ENCODE data around the gene STT3A. TPM values are rescaled to one million over a fixed set of nuclear protein-coding genes. Genes with fewer than 3 reads are reported as not detected.

Gene STT3A
- total and polyA plus RNA-seq, 2 donors (not counting 3 experiments of a cell fraction or from before 2014, with no cell fraction given), result 236 to 362 TPM

DNA sequence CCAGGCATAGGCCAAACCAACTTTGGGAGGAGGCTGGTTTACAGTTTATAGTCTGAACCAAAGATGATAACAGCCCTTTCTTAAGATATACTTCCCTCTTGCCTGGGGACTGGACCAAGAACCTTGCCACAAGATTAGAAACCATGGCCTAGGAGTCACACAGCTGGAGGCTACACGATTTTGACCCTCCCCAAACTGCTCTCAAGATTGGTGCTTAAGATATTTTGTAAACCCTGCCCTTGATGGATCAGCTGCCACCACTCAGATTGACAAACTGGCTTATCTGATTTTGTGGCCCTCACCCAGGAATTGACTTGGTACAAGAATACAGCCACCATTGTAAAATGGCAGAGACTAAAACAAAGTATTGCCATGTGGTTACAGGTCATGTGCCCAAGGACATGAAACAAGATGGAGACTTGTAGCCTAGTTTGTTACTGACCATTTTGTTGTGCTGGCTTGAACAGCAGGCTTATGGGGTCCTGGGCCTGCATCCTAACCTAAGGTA is 40.8 kb upstream of the STT3A start:
- Histone ChIP-seq H3K27me3 (ENCODE audit: control insufficient read depth in 2 of 2, insufficient read depth in 2 of 2, low read length in 2 of 2) (peaks cover 0 to 2% of the 10 kb centered on the region in 2 experiments), H3K4me3 (replicated peaks in 1 of 3; ENCODE audit: insufficient read depth in 1 of 3, low read depth in 1 of 3, low read length in 3 of 3) (no peak overlapping the region), H3K36me3 (ENCODE audit: control insufficient read depth in 2 of 2, extremely low read depth in 1 of 2, insufficient read depth in 2 of 2, low read length in 2 of 2) (no peaks in the 10 kb centered on the region), H2AFZ (ENCODE audit: low read depth, low read length) (no peak overlapping the region), H3K9ac (replicated peaks; ENCODE audit: extremely low read depth, insufficient read depth, low read length) (no peak overlapping the region), H3K79me2 (ENCODE audit: control insufficient read depth, insufficient read depth, low read length) (no peaks in the 10 kb centered on the region), H3K9me1 (replicated peaks; ENCODE audit: control insufficient read depth, extremely low read depth, insufficient read depth, low read length) (no peaks in the 10 kb centered on the region), H3K9me3 (replicated peaks; ENCODE audit: control insufficient read depth, insufficient read depth, low read length) (peaks cover 4% of the 10 kb centered on the region), H3K4me2 (ENCODE audit: insufficient read depth, low read length) (no peak overlapping the region), H3K27ac (ENCODE audit: insufficient read depth, low read depth, low read length) (no peak overlapping the region), H3K4me1 (ENCODE audit: control insufficient read depth, extremely low read depth, insufficient read depth, low read length) (no peaks in the 10 kb centered on the region), H4K20me1 (replicated peaks; ENCODE audit: control insufficient read depth, extremely low read depth, insufficient read depth, low read length) (no peaks in the 10 kb centered on the region)
- CTCF ChIA-PET, result no interaction called here
- no peak for DNase-seq (ENCODE audit: low read depth, low spot score)
- intact Hi-C loops (cut with micrococcal nuclease) (no loop called here), dilution Hi-C loops (cut with MboI; ENCODE audit: extremely low pct_ligation_motif_present, low sequenced_read_pairs) (no loop called here)
- POLR2A ChIA-PET, result no interaction called here
- TF ChIP-seq, protein P1, sequence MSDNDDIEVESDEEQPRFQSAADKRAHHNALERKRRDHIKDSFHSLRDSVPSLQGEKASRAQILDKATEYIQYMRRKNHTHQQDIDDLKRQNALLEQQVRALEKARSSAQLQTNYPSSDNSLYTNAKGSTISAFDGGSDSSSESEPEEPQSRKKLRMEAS (IDR thresholded peaks at IDR 0.05; ENCODE audit: insufficient read depth, insufficient read length), result no peak
- TF ChIP-seq EZH2 (IDR thresholded peaks at IDR 0.05; ENCODE audit: borderline replicate concordance, low read depth, low read length, severe bottlenecking), result no peak
- TF ChIP-seq POLR2AphosphoS5 (IDR thresholded peaks at IDR 0.05; ENCODE audit: insufficient read depth, low read depth, low read length), result no peak
- TF ChIP-seq MYC (IDR thresholded peaks at IDR 0.05; ENCODE audit: low read depth, low read length), result no peak
- no peak for TF ChIP-seq FOS (IDR thresholded peaks at IDR 0.05; ENCODE audit: borderline replicate concordance, insufficient read depth, low read length)
- no peak for TF ChIP-seq POLR2A (IDR thresholded peaks at IDR 0.05; ENCODE audit: low read depth, low read length)
- TF ChIP-seq JUN (IDR thresholded peaks at IDR 0.05; ENCODE audit: borderline replicate concordance, insufficient read depth, insufficient read length, low read depth), result no peak
- TF ChIP-seq GATA2 (IDR thresholded peaks at IDR 0.05; ENCODE audit: insufficient read depth, insufficient read length, low read depth, low read length), result no peak
- no peak for TF ChIP-seq CTCF (IDR thresholded peaks at IDR 0.05; ENCODE audit: extremely low read depth in 1 of 2, insufficient read depth in 1 of 2, low read depth in 1 of 2, low read length in 2 of 2)
- BruUV-seq (replicated peaks), result no TSS peak
- FAIRE-seq, result no peak

Measured in endothelial cell of umbilical vein (primary cell).